Measurements from ENCODE around the gene HIVEP1.

The HIVEP1 gene

DNA sequence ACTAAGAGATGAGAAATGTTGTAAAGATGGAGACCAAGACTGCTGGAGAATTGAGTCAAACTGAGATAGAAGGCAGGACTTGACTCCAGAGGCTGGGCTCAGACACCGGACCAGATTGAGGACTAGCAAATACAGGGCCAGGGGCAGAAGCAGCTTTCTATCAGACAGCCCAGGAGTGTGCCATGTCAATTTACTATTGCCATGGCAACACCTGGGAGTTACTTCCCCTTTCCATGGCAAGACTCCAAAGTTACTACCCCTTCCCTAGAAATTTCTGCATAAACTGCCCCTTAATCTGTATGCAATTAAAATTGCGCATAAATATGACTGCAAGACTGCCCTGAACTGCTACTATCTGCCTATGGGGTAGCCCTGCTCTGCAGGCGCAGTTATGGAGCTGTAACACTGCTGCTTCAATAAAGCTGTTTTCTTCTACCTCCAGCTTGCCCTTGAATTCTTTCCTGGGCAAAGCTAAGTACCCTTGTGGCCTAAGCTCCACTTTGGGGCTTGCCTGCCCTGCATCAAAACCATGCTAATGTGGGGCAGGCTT, 188.0 kb downstream of the HIVEP1 start:
- DNase-seq: no peak

DNA sequence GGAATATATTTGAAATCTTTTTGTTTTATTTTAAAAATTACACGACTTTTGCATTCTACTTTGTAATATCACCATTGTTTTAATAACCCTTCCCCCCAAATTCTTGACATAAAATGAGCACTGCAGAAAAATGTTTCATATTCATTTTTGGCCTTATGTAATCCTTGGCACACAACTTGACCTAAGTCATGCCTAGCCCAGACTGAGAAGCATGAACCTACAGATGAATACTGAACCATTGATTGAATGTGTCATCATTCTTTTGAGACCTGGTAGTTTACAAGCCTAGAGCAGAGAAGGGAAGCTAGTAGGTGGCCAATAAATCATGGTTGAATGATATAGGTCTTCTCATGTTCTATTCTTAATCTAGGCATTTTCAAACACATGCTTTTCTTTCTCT, 188.6 kb downstream of the HIVEP1 start:
- no peak for DNase-seq

GRCh38 chr6:12203001-12203400, 190.9 kb downstream of the HIVEP1 start:
- no peak for DNase-seq

DNA sequence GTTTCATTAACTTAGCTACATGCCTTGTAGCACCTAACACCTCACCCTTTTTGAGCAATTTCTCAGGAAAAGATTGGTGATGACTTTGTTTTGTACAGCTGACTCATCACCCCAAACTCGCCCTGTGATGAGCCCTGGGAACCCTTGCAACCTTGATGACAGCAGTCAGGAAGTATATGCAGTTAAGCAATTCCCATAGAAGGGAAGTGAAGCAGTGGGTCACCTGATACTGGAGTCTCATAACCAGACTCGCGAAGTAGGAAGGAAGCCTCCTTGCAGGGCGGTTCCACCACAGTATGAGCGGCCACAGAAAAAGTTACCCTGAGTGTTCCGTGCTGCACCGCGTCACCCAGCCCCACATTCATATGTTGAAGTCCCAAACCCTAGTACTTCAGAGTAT, 196.1 kb downstream of the HIVEP1 start:
- DNase-seq: no peak

- no peak for DNase-seq
Observed at GRCh38 chr6:12208673-12209072, 196.6 kb downstream of the HIVEP1 start.

All from activated CD8-positive, alpha-beta memory T cell treated with anti-CD3 and anti-CD28 coated beads, Interleukin-2, amount 50 U/mL, for 48 hours (primary cell).